COLO668 (cell line): ENCODE data around the gene IKZF1.

Experiments
- DNase-seq: peaks from one replicate; lab custom pipeline; 2025; ENCODE audit not compliant: unreplicated experiment; lab: John Stamatoyannopoulos, UW

Gene IKZF1

GRCh38 chr7:50307368-50308032 lies 3.0 kb downstream of the IKZF1 start:
- no peak for DNase-seq

GRCh38 chr7:50308203-50308531 lies 3.7 kb downstream of the IKZF1 start:
- DNase-seq = no peak

- DNase-seq = no peak
Observed at GRCh38 chr7:50308532-50309385, 4.2 kb downstream of the IKZF1 start.

GRCh38 chr7:50309721-50310120 lies 5.2 kb downstream of the IKZF1 start:
- no peak for DNase-seq

GRCh38 chr7:50310361-50310760 lies 5.8 kb downstream of the IKZF1 start:
- DNase-seq = no peak

- no peak for DNase-seq
Observed at GRCh38 chr7:50310956-50311355, 6.4 kb downstream of the IKZF1 start.

- no peak for DNase-seq
Observed at GRCh38 chr7:50312250-50313162, 8.0 kb downstream of the IKZF1 start.

- no peak for DNase-seq
Observed at GRCh38 chr7:50314836-50315592, 10.5 kb downstream of the IKZF1 start.

- no peak for DNase-seq
Observed at GRCh38 chr7:50315739-50316671, 11.5 kb downstream of the IKZF1 start.

- no peak for DNase-seq
Observed at GRCh38 chr7:50317221-50317678, 12.7 kb downstream of the IKZF1 start.

- DNase-seq = no peak
Observed at GRCh38 chr7:50317697-50318669, 13.5 kb downstream of the IKZF1 start.

GRCh38 chr7:50321487-50322067 lies 17.1 kb downstream of the IKZF1 start:
- no peak for DNase-seq

- no peak for DNase-seq
Observed at GRCh38 chr7:50324113-50324512, 19.6 kb downstream of the IKZF1 start.

- no peak for DNase-seq
Observed at GRCh38 chr7:50327443-50327842, 22.9 kb downstream of the IKZF1 start.

GRCh38 chr7:50329775-50330174 lies 25.3 kb downstream of the IKZF1 start:
- DNase-seq = no peak

- DNase-seq = no peak
Observed at GRCh38 chr7:50330254-50330653, 25.7 kb downstream of the IKZF1 start.

- DNase-seq = no peak
Observed at GRCh38 chr7:50330696-50331095, 26.2 kb downstream of the IKZF1 start.

- DNase-seq = no peak
Observed at GRCh38 chr7:50331564-50332208, 27.2 kb downstream of the IKZF1 start.
